Chondrocyte (in vitro differentiated cells): ENCODE data around the gene CACHD1. TPM values are rescaled to one million over a fixed set of nuclear protein-coding genes. Genes with fewer than 3 reads are reported as not detected.

Experiments used
- DNase-seq: peaks from one replicate; pipeline ENCODE4 v3.0.0; 2021; ENCODE audit warnings: mixed read lengths, low spot score
- H3K27ac Mint-ChIP-seq: one replicate; pipeline ENCODE4 v1.8.0; 2021; ENCODE audit warnings: mild to moderate bottlenecking, moderate library complexity, mixed read lengths; ENCODE audit not compliant: unreplicated experiment
- H3K27me3 Mint-ChIP-seq: 2 replicates; pipeline ENCODE4 v1.8.0; 2021; ENCODE audit warnings: low read depth, mixed read lengths
- H3K36me3 Mint-ChIP-seq: 2 replicates; pipeline ENCODE4 v1.8.0; 2021; ENCODE audit warnings: low read depth, mixed read lengths
- H3K4me1 Mint-ChIP-seq: 2 replicates; pipeline ENCODE4 v1.8.0; 2021; ENCODE audit warnings: low read depth, mild to moderate bottlenecking, mixed read lengths
- H3K4me3 Mint-ChIP-seq: one replicate; pipeline ENCODE4 v1.8.0; 2021; ENCODE audit warnings: mild to moderate bottlenecking, moderate library complexity, mixed read lengths; ENCODE audit not compliant: unreplicated experiment
- H3K9me3 Mint-ChIP-seq: 2 replicates; pipeline ENCODE4 v1.8.0; 2021; ENCODE audit warnings: low read depth, mixed read lengths
- CTCF ChIP-seq: fragments of 200-600 bp; sonication (generic); IDR thresholded peaks from 2 replicates; pipeline ENCODE4 v1.5.0; 2021; ENCODE audit warnings: antibody characterized with exemption, mild to moderate bottlenecking, moderate library complexity
- total RNA-seq: library from RNA; stranded (reverse); gene quantifications from 3 replicates; pipeline ENCODE4 v1.2.1, GENCODE V29; 2021

The CACHD1 gene
- total RNA-seq, 1 donor from 2014 or later = 10.5 TPM

- Mint-ChIP-seq H3K36me3 (no peaks in the 10 kb centered on the region), H3K9me3 (peaks cover 7% of the 10 kb centered on the region), H3K4me3 (no peak overlapping the region), H3K27ac (no peak overlapping the region), H3K4me1 (no peaks in the 10 kb centered on the region), H3K27me3 (no peaks in the 10 kb centered on the region)
- no peak for DNase-seq
- no peak for TF ChIP-seq CTCF
These were observed 43.2 kb upstream of the CACHD1 start for GRCh38 chr1:64426681-64427080.

GRCh38 chr1:64427879-64428278, 42.0 kb upstream of the CACHD1 start:
- no peak for TF ChIP-seq CTCF
- Mint-ChIP-seq H3K4me1 (no peaks in the 10 kb centered on the region), H3K27ac (no peak overlapping the region), H3K27me3 (no peaks in the 10 kb centered on the region), H3K36me3 (no peaks in the 10 kb centered on the region), H3K4me3 (no peak overlapping the region), H3K9me3 (peaks cover 7% of the 10 kb centered on the region)
- no peak for DNase-seq

GRCh38 chr1:64433308-64433707, 36.6 kb upstream of the CACHD1 start:
- TF ChIP-seq CTCF = no peak
- Mint-ChIP-seq H3K36me3 (no peaks in the 10 kb centered on the region), H3K27ac (no peak overlapping the region), H3K27me3 (peaks cover 5% of the 10 kb centered on the region), H3K9me3 (no peaks in the 10 kb centered on the region), H3K4me1 (no peaks in the 10 kb centered on the region), H3K4me3 (no peak overlapping the region)
- no peak for DNase-seq

- no peak for DNase-seq
- Mint-ChIP-seq H3K27ac (no peak overlapping the region), H3K9me3 (no peaks in the 10 kb centered on the region), H3K36me3 (no peaks in the 10 kb centered on the region), H3K4me3 (no peak overlapping the region), H3K27me3 (peaks cover 5% of the 10 kb centered on the region), H3K4me1 (no peaks in the 10 kb centered on the region)
- no peak for TF ChIP-seq CTCF
These were observed 36.2 kb upstream of the CACHD1 start for GRCh38 chr1:64433747-64434146.

- no peak overlapping the region for H3K27ac Mint-ChIP-seq
These were observed 34.9 kb upstream of the CACHD1 start for GRCh38 chr1:64435000-64435399.

More at GRCh38 chr1:64435000-64435399, 34.9 kb upstream of the CACHD1 start:
- H3K9me3 Mint-ChIP-seq = no peaks in the 10 kb centered on the region
- H3K36me3 Mint-ChIP-seq = no peaks in the 10 kb centered on the region
- no peak for DNase-seq
- no peaks in the 10 kb centered on the region for H3K4me1 Mint-ChIP-seq
- H3K27me3 Mint-ChIP-seq = peaks cover 5% of the 10 kb centered on the region
- no peak overlapping the region for H3K4me3 Mint-ChIP-seq
- no peak for TF ChIP-seq CTCF
